Measurements from ENCODE around the gene PSORS1C2. TPM values are rescaled to one million over a fixed set of nuclear protein-coding genes. Genes with fewer than 3 reads are reported as not detected.

PSORS1C2 gene
- total and polyA plus RNA-seq, 2 donors (not counting 1 experiment from before 2014, with no cell fraction given) = not detected

DNA sequence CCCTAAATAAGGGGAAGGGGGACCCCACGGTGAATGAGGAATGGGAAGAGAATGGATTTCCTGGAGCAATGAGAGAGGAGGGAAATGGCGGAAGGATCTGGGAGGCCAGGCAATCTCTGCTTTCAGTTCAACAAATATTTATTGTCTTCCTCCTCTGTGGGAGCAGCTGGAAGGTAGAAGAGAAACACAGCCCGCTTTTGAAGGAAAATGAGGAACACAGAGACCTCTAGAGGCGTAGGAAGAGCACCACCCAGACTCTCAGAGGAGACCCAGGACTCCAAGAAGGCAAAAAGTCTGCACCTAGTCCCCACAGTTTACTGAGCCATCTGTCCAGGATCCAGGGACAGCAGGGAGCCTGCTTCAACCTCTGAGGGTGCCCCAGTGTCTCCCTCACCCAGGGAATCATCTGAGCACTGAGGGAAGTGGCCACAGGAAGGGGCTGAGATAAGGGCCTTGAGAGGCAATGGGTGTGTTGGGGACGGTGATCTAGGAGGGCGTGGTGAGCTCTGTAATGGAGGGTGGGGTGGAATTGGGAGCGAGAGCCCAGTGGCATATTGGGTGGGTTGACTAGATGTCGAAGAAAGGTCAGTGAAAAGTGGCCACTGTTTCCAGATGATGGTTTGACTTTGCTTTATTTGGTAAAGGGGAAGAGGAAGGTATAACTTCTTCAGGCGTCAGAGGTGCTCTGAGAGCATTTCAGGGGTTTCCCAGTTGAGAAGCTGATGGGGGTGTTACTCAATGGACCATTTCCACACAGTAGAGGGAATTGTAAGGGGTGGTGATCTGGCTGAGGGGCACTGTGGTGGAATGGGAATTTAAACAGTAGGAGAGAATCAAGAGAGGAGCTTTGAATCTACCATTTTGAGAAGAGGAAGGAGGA is 23.7 kb downstream of the PSORS1C2 start:
- Histone ChIP-seq H4K20me1 (ENCODE audit: control insufficient read depth, insufficient read depth, low read length, poor library complexity, severe bottlenecking) (no peaks in the 10 kb centered on the region), H3K36me3 (replicated peaks in 1 of 2; ENCODE audit: control extremely low read depth in 1 of 2, control insufficient read depth in 1 of 2, extremely low read depth in 1 of 2, insufficient read depth in 2 of 2, low read length in 1 of 2) (no peaks in the 10 kb centered on the region), H3K27ac (ENCODE audit: low read length in 2 of 2) (no peak overlapping the region), H3K4me2 (replicated peaks; ENCODE audit: low read depth, low read length, poor library complexity, severe bottlenecking) (no peak overlapping the region), H3K9ac (ENCODE audit: low read length) (no peak overlapping the region), H2AFZ (ENCODE audit: insufficient read depth, low read depth, low read length, poor library complexity, severe bottlenecking) (no peak overlapping the region), H3K79me2 (ENCODE audit: control insufficient read depth, insufficient read depth, low read length) (no peaks in the 10 kb centered on the region), H3K9me3 (ENCODE audit: control extremely low read depth in 1 of 3, control insufficient read depth in 2 of 3, insufficient read depth in 1 of 3, low read length in 2 of 3) (no peaks in the 10 kb centered on the region), H3K27me3 (replicated peaks in 1 of 4; ENCODE audit: control extremely low read depth in 1 of 4, control insufficient read depth in 3 of 4, insufficient read depth in 4 of 4, low read length in 3 of 4) (peaks cover 0 to 7% (median 3%) of the 10 kb centered on the region in 4 experiments), H3K4me3 (ENCODE audit: control extremely low read depth in 1 of 5, extremely low read depth in 1 of 5, insufficient read depth in 1 of 5, low read depth in 2 of 5, low read length in 4 of 5) (no peak overlapping the region), H3K4me1 (ENCODE audit: control insufficient read depth in 2 of 2, insufficient read depth in 2 of 2, low read length in 2 of 2) (peaks cover 0 to 6% of the 10 kb centered on the region in 2 donors)
- ChIA-PET CTCF (interaction anchor here (0.7 to 2.4 kb wide), 4 partner anchors 11 to 35 kb away, joined by 3 to 6 read pairs (median 4); no protein-coding TSS in a partner anchor), POLR2A (no interaction called here)
- no peak overlapping the region for H3K4me3 Mint-ChIP-seq
- H3K27me3 Mint-ChIP-seq = peaks cover 41% of the 10 kb centered on the region
- intact Hi-C loops (cut with micrococcal nuclease) = no loop called here
- TF ChIP-seq, protein P1, sequence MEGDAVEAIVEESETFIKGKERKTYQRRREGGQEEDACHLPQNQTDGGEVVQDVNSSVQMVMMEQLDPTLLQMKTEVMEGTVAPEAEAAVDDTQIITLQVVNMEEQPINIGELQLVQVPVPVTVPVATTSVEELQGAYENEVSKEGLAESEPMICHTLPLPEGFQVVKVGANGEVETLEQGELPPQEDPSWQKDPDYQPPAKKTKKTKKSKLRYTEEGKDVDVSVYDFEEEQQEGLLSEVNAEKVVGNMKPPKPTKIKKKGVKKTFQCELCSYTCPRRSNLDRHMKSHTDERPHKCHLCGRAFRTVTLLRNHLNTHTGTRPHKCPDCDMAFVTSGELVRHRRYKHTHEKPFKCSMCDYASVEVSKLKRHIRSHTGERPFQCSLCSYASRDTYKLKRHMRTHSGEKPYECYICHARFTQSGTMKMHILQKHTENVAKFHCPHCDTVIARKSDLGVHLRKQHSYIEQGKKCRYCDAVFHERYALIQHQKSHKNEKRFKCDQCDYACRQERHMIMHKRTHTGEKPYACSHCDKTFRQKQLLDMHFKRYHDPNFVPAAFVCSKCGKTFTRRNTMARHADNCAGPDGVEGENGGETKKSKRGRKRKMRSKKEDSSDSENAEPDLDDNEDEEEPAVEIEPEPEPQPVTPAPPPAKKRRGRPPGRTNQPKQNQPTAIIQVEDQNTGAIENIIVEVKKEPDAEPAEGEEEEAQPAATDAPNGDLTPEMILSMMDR (IDR thresholded peaks at IDR 0.05) = no peak
- no peak for TF ChIP-seq EZH2 (IDR thresholded peaks at IDR 0.05; ENCODE audit: borderline replicate concordance, insufficient read depth, low read depth, low read length, poor library complexity, severe bottlenecking)
- WGBS (ENCODE audit: insufficient coverage) = 40% methylated on average over 6 of the region's 9 CpGs
- no peak for ATAC-seq (ENCODE audit: low read depth)
- peaks cover 5% of the 10 kb centered on the region for H3K4me1 Mint-ChIP-seq
- no peak overlapping the region for H3K27ac Mint-ChIP-seq
- DNase-seq = no peak
- no peaks in the 10 kb centered on the region for H3K9me3 Mint-ChIP-seq (ENCODE audit: insufficient read depth)

DNA sequence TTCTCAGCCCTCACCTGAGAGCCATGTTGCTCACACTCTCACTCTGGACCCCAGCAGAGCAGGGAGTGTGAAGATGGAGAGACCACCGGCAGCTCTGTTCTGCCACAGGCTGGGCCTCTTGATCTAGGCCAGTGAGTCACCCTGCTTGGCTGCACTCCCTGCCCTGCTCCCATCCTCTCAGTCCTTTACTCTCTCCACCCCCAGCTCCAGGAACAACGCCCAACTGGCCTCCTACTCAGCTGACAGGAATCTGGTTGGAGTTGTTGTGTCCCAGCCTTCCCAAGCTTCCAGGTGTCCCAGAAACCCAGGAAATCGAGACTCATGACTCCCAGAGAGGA is 24.4 kb downstream of the PSORS1C2 start, which contains the start of gene PSORS1C1:
TSS of gene PSORS1C1 (plus strand) at position 260 of the 338 bp plus-strand sequence. CDS start 14,833 bp downstream, outside the sequence.
- H3K27ac Mint-ChIP-seq = no peak within 1 kb of the TSS
- Histone ChIP-seq H2AFZ (ENCODE audit: insufficient read depth, low read depth, low read length, poor library complexity, severe bottlenecking) (no peak within 1 kb of the TSS), H3K4me3 (ENCODE audit: control extremely low read depth in 1 of 5, extremely low read depth in 1 of 5, insufficient read depth in 1 of 5, low read depth in 2 of 5, low read length in 4 of 5) (no peak within 1 kb of the TSS), H3K4me1 (ENCODE audit: control insufficient read depth in 2 of 2, insufficient read depth in 2 of 2, low read length in 2 of 2) (peaks cover 0 to 6% of the 10 kb centered on the region in 2 donors), H3K4me2 (replicated peaks; ENCODE audit: low read depth, low read length, poor library complexity, severe bottlenecking) (no peak within 1 kb of the TSS), H3K27me3 (replicated peaks in 1 of 4; ENCODE audit: control extremely low read depth in 1 of 4, control insufficient read depth in 3 of 4, insufficient read depth in 4 of 4, low read length in 3 of 4) (peaks cover 0 to 13% (median 3%) of the 10 kb centered on the region in 4 experiments), H3K36me3 (replicated peaks in 1 of 2; ENCODE audit: control extremely low read depth in 1 of 2, control insufficient read depth in 1 of 2, extremely low read depth in 1 of 2, insufficient read depth in 2 of 2, low read length in 1 of 2) (no peaks in the 10 kb centered on the region), H3K79me2 (ENCODE audit: control insufficient read depth, insufficient read depth, low read length) (no peaks in the 10 kb centered on the region), H3K9me3 (ENCODE audit: control extremely low read depth in 1 of 3, control insufficient read depth in 2 of 3, insufficient read depth in 1 of 3, low read length in 2 of 3) (no peaks in the 10 kb centered on the region), H3K27ac (ENCODE audit: low read length in 2 of 2) (no peak within 1 kb of the TSS), H3K9ac (ENCODE audit: low read length) (no peak within 1 kb of the TSS), H4K20me1 (ENCODE audit: control insufficient read depth, insufficient read depth, low read length, poor library complexity, severe bottlenecking) (no peaks in the 10 kb centered on the region)
- H3K9me3 Mint-ChIP-seq (ENCODE audit: insufficient read depth) = no peaks in the 10 kb centered on the region
- ChIA-PET POLR2A (no interaction called here), CTCF (interaction anchor here (0.6 to 0.7 kb wide), 2 partner anchors 13 to 32 kb away, joined by 3 read pairs; no protein-coding TSS in a partner anchor)
- peaks cover 5% of the 10 kb centered on the region for H3K4me1 Mint-ChIP-seq
- no peak for TF ChIP-seq EZH2 (IDR thresholded peaks at IDR 0.05; ENCODE audit: borderline replicate concordance, insufficient read depth, low read depth, low read length, poor library complexity, severe bottlenecking)
- TF ChIP-seq, protein P1 (IDR thresholded peaks at IDR 0.05) = no peak
- intact Hi-C loops (cut with micrococcal nuclease) = no loop called here
- DNase-seq = no peak
- no peak within 1 kb of the TSS for H3K4me3 Mint-ChIP-seq
- no peak for ATAC-seq (ENCODE audit: low read depth)
- peaks cover 48% of the 10 kb centered on the region for H3K27me3 Mint-ChIP-seq
- 57% methylated on average over 2 of the region's 3 CpGs for WGBS (ENCODE audit: insufficient coverage)
